Activated CD4-positive, alpha-beta T cell treated with anti-CD3 and anti-CD28 coated beads, Interleukin-2, amount 10 ng/mL, durations not matched to agents 24 days and 14 days (primary cell): ENCODE measurements around the gene RFX2. TPM values are rescaled to one million over a fixed set of nuclear protein-coding genes. Genes with fewer than 3 reads are reported as not detected.
"Not testable (repeated sequence)": the region's sequence is repeated elsewhere in the genome, so short reads cannot be mapped to it uniquely, and the experiment has no call there.

Experiments
- DNase-seq: peaks from one replicate; pipeline ENCODE4 v3.0.0; 2022
- H3K27ac Mint-ChIP-seq: one replicate; pipeline ENCODE4 v1.8.0; 2022; ENCODE audit warnings: mild to moderate bottlenecking, mixed read lengths
- H3K27me3 Mint-ChIP-seq: one replicate; pipeline ENCODE4 v1.8.0; 2022; ENCODE audit warnings: mixed read lengths
- H3K36me3 Mint-ChIP-seq: one replicate; pipeline ENCODE4 v1.8.0; 2022; ENCODE audit warnings: low read depth, mild to moderate bottlenecking, mixed read lengths
- H3K4me1 Mint-ChIP-seq: one replicate; pipeline ENCODE4 v1.8.0; 2021; ENCODE audit warnings: mixed read lengths
- H3K4me3 Mint-ChIP-seq: one replicate; pipeline ENCODE4 v1.8.0; 2022; ENCODE audit warnings: mild to moderate bottlenecking, moderate library complexity, mixed read lengths
- H3K9me3 Mint-ChIP-seq: one replicate; pipeline ENCODE4 v1.8.0; 2021; ENCODE audit warnings: mixed read lengths
- intact Hi-C: fragments of 100-400 bp; cut with micrococcal nuclease; formaldehyde crosslinking; loops from one replicate; pipeline ENCODE4 v1.15.1; 2023
- total RNA-seq: library from RNA; stranded (reverse); gene quantifications from 2 replicates; pipeline ENCODE4 v1.2.3, GENCODE V29; 2022

RFX2 gene
- total RNA-seq, 1 donor from 2014 or later, result 10.5 TPM

DNA sequence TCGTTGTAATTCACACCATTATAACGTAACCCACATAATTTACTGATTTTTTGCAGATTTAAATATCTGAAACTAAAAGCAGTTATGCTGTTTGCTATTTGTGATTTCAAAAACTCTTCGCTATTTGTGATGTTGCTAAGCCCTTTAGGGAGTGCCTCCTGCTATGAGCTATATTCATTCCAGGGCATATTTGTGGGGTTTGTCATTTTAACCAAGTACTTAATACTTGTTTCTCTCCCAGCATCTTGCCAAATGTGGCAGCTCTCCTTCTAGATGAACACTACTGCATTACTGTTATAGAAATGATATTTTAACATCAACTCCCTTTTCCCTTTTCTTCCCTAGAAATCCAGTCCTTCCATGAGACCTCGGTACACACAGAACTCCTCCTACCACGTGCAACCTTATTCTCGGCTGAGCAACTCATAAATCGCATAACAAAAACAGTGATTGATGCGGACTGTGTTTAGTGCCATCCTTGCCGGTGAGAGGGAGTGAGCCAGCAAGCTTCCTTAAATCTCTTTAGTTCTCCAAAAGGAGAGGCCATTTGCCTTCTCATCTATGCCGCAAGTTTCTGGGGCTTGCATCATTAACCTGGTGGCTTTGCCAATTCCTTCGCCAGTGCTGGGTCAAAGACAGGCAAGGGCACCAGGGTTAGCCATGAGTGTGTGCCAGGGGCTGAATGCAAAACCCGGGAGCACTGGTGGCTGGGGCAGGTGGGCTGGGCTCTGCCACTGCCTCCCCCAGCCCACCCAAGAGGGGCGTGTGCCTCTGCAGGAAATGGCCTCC lies 33.4 kb downstream of the RFX2 start:
- intact Hi-C loops, result no loop called here
- Mint-ChIP-seq H3K9me3 (no peaks in the 10 kb centered on the region), H3K36me3 (no peaks in the 10 kb centered on the region)

DNA sequence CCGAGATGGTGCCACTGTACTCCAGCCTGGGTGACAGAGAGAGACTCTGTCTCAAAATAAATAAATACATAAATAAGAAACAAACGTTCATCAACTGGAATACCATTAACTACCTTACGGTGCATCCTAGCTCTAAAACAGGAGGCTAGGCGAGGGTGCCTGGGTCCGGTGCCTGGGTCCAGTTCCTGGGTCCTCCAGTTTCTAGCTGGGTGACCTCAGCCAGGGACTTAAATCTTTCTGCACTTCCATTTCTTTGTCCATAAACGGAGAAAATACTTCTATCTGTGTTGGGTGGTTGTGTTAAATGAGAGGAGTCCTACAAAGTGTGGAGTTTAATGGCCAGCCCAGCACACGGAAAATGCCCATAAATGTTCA lies 34.0 kb downstream of the RFX2 start:
- intact Hi-C loops, result no loop called here

More for the DNA sequence above, 33.4 kb downstream of the RFX2 start:
- Mint-ChIP-seq H3K4me1 (no peaks in the 10 kb centered on the region), H3K27ac (no peak overlapping the region), H3K27me3 (no peaks in the 10 kb centered on the region), H3K4me3 (no peak overlapping the region)
- no peak for DNase-seq

DNA sequence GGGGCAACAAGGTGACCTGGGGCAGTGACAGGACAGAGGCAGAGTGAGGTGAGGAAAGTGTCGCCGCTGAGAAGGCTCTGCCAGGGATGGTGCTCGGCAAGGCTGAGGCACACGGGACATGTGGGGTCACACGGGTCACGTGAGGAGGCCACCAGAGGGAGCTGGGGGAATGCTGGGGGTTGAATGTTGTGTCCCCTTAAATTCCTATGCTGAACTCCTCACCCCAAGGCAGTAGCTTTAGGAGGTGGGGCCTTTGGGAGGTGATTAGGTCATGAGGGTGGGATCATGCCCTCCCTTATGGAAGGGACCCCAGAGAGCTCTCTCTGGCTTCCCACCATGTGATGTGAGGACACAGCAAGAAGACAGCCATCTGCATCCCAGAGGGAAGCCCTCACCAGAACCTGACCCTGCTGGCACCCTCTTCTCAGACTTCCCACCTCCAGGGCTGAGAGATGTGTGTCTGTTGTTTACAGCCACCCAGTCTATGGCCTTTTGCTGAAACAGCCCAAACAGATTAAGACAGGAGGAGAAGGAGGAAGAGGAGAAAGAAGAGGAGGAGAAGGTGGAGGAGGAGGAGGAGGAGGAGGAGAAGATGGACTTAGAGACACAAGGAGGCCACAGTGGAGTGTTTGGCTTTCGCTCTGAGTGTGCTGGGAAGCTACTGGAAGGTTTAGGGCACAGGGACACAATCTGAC lies 35.4 kb downstream of the RFX2 start:
- no peaks in the 10 kb centered on the region for H3K27me3 Mint-ChIP-seq
- H3K4me1 Mint-ChIP-seq, result no peaks in the 10 kb centered on the region
- intact Hi-C loops, result no loop called here
- no peak for DNase-seq
- no peaks in the 10 kb centered on the region for H3K36me3 Mint-ChIP-seq
- H3K4me3 Mint-ChIP-seq, result no peak overlapping the region
- H3K27ac Mint-ChIP-seq, result no peak overlapping the region
- no peaks in the 10 kb centered on the region for H3K9me3 Mint-ChIP-seq

More for the DNA sequence above, 34.0 kb downstream of the RFX2 start:
- Mint-ChIP-seq H3K27me3 (no peaks in the 10 kb centered on the region), H3K4me1 (no peaks in the 10 kb centered on the region), H3K4me3 (no peak overlapping the region), H3K27ac (no peak overlapping the region), H3K36me3 (no peaks in the 10 kb centered on the region), H3K9me3 (no peaks in the 10 kb centered on the region)
- no peak for DNase-seq

DNA sequence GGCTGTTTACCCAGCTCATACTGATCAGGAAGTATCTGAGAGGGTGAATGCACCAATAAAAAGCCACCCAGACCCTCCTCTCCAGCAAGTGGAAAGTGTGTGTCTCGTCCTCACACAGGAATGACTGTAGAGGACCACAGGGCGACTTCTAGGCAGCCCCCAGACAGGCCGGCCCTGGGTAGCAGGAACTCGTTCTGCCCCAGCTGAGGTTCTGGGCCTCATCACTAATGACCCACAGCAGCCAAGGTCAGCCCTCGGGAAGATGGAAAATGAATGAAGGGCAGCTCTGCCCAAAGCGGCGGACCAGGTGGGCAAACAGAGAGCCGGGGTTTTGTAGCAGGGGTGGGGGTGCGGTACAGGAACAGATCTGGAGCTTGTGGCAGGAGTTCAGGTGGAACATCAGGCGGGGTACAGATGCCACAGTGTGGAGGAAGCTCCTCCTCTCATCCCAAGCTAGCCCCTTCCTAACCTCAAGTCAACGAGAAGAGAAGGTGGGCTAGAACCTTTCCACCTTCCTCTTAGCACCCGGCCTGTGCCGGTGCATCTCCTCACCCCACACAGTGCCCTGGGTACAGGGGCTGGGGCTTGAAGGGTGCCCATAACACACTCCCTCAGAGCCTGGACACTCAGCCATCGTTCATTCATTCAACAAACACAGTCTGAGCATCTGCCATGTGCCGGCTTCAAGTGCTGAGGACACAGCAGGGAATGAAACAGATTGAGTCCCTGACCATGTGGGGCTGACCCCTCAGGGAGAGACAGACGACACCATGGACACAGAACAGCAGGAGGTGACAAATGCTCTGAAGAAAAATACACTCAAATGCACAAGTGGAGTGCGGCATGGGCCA lies 36.2 kb downstream of the RFX2 start:
- H3K27ac Mint-ChIP-seq, result no peak overlapping the region
- no peak overlapping the region for H3K4me3 Mint-ChIP-seq
- H3K36me3 Mint-ChIP-seq, result no peaks in the 10 kb centered on the region
- peaks cover 6% of the 10 kb centered on the region for H3K4me1 Mint-ChIP-seq
- intact Hi-C loops, result no loop called here
- DNase-seq, result no peak
- peaks cover 6% of the 10 kb centered on the region for H3K9me3 Mint-ChIP-seq
- no peaks in the 10 kb centered on the region for H3K27me3 Mint-ChIP-seq

DNA sequence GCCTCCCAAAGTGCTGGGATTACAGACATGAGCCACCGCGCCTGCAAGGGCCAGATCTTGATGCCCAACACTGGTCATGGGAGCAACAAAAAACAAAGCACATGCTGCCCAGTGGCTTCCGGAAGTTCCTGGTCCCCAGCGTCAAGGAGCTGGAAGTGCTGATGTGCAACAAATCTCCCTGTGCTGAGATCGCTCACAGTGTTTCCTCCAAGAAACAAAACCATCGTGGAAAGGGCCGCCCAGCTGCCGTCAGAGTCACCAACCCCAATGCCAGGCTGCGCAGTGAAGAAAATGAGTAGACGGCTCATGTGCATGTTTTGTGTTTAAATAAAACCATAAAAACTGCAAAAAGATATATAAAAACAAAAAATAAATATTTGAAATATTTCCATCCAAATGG lies 37.1 kb downstream of the RFX2 start:
- H3K27ac Mint-ChIP-seq, intact Hi-C loops, H3K4me1 Mint-ChIP-seq, DNase-seq, H3K27me3 Mint-ChIP-seq, H3K4me3 Mint-ChIP-seq, H3K36me3 Mint-ChIP-seq: not testable (repeated sequence)
- H3K9me3 Mint-ChIP-seq, result peaks cover 13% of the 10 kb centered on the region

DNA sequence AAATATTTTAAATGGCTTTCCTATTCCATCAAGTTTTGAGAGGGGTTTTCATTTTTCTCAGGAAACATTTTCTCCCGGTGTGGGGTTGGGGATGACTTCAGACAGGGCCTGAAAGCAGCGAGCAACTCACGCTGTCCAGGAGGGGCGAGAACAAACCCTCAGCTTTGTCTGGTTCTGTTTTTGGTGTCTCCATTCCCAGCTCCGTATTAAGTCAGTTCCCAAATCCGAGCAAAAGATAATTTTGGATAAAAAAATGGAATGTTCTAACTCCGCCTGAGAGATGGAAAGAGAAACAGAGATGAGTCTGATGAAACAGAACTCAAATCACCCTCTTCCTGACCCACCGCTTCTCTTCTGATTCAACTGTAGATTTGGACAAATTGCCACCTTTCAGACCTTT lies 38.4 kb downstream of the RFX2 start:
- Mint-ChIP-seq H3K27me3 (no peaks in the 10 kb centered on the region), H3K4me1 (peaks cover 10% of the 10 kb centered on the region), H3K27ac (no peak overlapping the region), H3K9me3 (peaks cover 15% of the 10 kb centered on the region), H3K36me3 (no peaks in the 10 kb centered on the region), H3K4me3 (no peak overlapping the region)
- intact Hi-C loops, result no loop called here
- no peak for DNase-seq

DNA sequence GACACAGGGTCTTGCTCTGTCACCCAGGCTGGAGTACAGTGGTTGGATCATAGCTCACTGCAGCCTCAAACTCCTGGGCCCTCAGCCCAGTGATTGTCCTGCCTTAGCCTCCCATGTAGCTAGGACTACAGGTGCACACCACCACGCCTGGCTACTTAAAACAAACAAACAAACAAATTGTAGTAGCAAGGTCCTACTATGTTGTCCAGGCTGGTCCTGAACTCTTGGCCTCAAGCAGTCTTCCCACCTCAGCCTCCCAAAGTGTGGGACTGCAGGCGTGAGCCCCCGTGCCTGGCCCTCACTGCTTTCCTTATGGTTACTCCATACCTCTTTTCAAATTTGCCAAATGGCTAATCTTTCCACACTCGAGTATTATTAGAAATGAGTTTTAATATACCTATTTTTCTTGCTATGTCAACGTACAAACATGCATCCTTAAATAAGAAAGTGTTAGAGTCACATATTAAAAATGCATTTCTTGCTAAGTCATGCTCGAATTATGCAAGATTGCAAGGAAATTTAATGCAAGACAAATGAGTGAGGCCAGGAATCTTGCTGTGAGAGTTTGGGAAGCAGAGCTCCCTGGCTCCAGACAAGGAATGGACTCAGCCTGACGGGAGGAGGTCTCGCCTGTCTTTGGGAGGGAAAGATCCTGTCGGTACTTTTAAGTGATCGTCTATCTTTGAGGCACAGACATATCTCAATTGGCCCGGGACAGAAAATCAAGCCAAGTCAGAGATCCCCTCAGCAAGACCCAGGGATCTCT lies 39.4 kb downstream of the RFX2 start:
- no peak for DNase-seq
- H3K27ac Mint-ChIP-seq, result no peak overlapping the region
- peaks cover 15% of the 10 kb centered on the region for H3K9me3 Mint-ChIP-seq
- peaks cover 18% of the 10 kb centered on the region for H3K4me1 Mint-ChIP-seq
- intact Hi-C loops, result no loop called here
- H3K36me3 Mint-ChIP-seq, result no peaks in the 10 kb centered on the region
- H3K27me3 Mint-ChIP-seq, result no peaks in the 10 kb centered on the region
- no peak overlapping the region for H3K4me3 Mint-ChIP-seq

DNA sequence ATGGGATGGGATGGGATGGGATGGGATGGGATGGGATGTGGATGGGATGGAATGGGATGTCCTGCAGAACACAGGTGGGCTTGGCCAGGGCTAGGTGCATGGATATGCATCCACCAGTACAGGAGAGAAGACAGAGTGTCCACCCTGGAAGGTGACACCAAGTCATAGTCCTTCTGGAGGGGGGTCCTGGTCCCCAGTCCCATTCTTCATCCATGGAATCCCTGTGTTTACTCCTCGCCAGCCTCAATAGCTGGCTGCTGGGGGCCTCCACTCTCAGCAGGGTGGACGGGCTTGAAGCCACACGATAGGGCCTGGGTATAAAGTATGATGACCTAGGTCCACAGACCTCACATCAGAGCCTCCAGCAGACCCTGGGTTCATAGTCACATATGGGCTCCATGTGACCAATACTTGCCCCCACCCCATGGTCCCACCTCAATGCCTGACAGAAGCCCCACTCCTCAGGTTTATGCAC lies 40.1 kb downstream of the RFX2 start:
- H3K9me3 Mint-ChIP-seq, result peaks cover 15% of the 10 kb centered on the region
- no peaks in the 10 kb centered on the region for H3K27me3 Mint-ChIP-seq
- no peaks in the 10 kb centered on the region for H3K36me3 Mint-ChIP-seq
- intact Hi-C loops, result no loop called here
- H3K27ac Mint-ChIP-seq, result no peak overlapping the region
- no peak overlapping the region for H3K4me3 Mint-ChIP-seq
- H3K4me1 Mint-ChIP-seq, result peaks cover 21% of the 10 kb centered on the region
- DNase-seq, result no peak

DNA sequence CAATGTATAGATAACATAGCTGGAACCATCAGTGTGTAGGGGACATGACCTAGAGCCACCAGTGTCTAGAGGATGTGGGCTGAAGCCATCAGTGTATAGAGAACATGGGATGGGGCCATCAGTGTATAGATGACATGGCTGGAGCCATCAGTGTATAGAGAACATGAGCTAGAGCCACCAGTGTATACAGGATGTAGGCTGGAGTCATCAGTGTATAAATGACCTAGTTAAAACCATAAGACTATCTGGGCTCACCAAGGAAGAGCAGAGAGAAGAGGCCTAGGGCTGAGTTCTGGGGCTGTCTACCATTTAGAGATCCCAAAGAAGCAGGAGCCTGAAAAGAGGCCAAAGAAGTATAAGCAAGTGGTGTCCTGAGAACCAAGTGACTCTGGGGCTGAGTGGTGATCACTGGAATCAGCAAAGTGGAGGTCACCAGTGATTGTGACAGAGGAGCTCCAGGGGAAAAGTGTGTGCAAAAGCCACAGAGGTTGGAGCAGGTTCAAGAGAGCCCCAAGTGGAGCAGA lies 41.0 kb downstream of the RFX2 start:
- H3K9me3 Mint-ChIP-seq, result peaks cover 15% of the 10 kb centered on the region
- H3K27ac Mint-ChIP-seq, result peak overlapping the region; percentile 57
- peaks cover 27% of the 10 kb centered on the region for H3K4me1 Mint-ChIP-seq
- intact Hi-C loops, result no loop called here
- DNase-seq, result peak; percentile 64
- H3K27me3 Mint-ChIP-seq, result no peaks in the 10 kb centered on the region
- H3K4me3 Mint-ChIP-seq, result no peak overlapping the region
- no peaks in the 10 kb centered on the region for H3K36me3 Mint-ChIP-seq

DNA sequence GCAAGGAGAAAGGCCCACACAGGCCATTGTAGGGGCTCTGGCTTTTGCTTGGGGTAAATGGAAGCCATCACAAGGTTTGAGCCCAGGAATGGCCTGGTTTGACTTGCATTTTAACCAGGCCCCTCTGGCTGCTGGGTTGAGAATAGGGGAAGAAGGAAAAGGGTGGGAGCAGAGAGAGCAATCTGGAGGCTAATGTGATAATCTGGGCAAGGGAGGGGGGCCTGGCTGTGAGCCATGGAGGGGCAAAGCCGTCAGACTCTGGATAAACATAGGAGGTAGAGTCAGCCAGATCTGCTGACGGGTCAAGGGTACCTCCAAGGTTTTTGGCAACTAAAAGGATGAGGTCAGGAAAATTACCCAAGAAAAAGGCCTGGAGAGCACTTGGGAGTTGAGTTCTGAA lies 41.6 kb downstream of the RFX2 start:
- no peak for DNase-seq
- H3K4me1 Mint-ChIP-seq, result peaks cover 29% of the 10 kb centered on the region
- no peaks in the 10 kb centered on the region for H3K36me3 Mint-ChIP-seq
- intact Hi-C loops, result no loop called here
- no peaks in the 10 kb centered on the region for H3K27me3 Mint-ChIP-seq
- peaks cover 15% of the 10 kb centered on the region for H3K9me3 Mint-ChIP-seq
- H3K27ac Mint-ChIP-seq, result no peak overlapping the region
- H3K4me3 Mint-ChIP-seq, result no peak overlapping the region

DNA sequence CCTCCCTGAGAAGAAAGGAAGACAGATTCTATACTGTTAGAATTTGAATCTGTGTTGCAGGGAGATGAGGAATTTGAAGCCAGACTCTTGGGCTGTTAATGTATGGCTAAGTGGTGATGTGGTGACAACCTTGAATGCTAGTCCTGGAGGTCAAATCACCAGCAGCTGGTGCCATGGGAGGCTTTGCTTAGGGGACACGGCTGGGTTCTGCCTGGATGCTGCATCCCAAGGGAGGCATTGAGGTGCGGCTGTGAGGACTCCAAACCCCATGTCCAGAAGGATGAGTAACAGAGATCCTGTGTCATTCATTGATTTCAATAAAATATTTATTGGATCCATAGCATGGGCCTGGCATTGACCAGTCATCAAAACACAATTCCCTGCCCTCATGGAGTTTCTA lies 42.3 kb downstream of the RFX2 start:
- intact Hi-C loops, result loop anchor here (2.0 kb wide), 1 partner anchor 41 kb away; no protein-coding TSS in a partner anchor
- DNase-seq, result no peak
- no peak overlapping the region for H3K27ac Mint-ChIP-seq
- H3K36me3 Mint-ChIP-seq, result no peaks in the 10 kb centered on the region
- H3K4me1 Mint-ChIP-seq, result peaks cover 30% of the 10 kb centered on the region
- H3K4me3 Mint-ChIP-seq, result no peak overlapping the region
- peaks cover 15% of the 10 kb centered on the region for H3K9me3 Mint-ChIP-seq
- H3K27me3 Mint-ChIP-seq, result no peaks in the 10 kb centered on the region

DNA sequence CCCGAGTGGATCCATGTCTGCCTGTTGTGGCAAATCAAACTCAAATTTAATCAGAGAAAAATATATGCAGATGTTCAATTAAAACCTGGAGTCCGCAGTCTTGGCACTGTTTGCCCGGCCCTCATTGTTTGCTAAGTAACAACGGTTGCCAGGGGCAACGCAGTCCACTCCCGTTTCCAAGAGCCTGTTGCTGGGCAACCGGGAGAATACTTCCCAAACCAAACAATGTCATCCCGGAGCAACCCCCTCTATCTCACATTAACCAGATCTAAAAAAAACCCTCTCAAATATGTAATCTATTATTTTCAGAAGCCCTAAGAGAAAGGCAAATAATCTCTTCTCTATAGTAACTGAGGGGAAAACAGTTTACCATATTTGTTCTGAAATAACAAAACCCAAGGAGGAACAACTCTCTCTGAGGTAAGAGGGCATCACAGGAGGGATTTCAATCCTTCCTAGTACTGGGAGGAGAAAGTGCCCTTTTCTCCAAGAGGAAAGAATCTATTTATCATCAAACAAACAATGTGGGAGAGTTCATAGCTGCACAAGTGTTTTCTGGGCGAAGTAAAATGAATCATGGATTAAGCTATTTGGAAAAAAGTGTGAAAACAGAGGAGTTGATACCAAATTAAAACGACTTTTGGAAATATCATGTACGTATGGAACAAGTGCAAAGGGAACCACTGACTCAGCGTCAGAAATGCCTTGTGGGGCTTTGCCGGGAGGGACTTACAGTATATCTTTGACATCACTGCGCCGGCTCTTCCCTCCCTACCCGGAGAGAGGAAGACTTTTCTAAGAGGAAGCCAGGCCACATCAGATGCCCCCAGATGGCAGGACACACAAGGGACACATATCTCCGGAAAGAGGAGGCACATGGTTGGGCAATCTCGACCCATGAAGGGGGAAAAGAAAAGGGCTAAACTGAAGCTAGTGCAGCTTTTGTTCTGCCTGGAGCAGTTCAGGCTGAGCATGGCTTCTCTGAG lies 43.3 kb downstream of the RFX2 start:
- H3K9me3 Mint-ChIP-seq, result peaks cover 15% of the 10 kb centered on the region
- no peaks in the 10 kb centered on the region for H3K36me3 Mint-ChIP-seq
- H3K4me3 Mint-ChIP-seq, result no peak overlapping the region
- intact Hi-C loops, result loop anchor here (2.0 kb wide), 1 partner anchor 42 kb away; no protein-coding TSS in a partner anchor
- peak overlapping the region; percentile 74 for H3K27ac Mint-ChIP-seq
- no peaks in the 10 kb centered on the region for H3K27me3 Mint-ChIP-seq
- DNase-seq, result no peak
- peaks cover 39% of the 10 kb centered on the region for H3K4me1 Mint-ChIP-seq
